Left renal pelvis (tissue), 4 donors: ENCODE measurements around the gene SPRY1. TPM values are rescaled to one million over a fixed set of nuclear protein-coding genes. Genes with fewer than 3 reads are reported as not detected.

Experiments used
- DNase-seq, 4 donors: peaks; one replicate each; pipeline ENCODE4 v3.0.0-alpha.2; 2013; ENCODE audit warnings: low read depth in 4 of 4, low spot score in 3 of 4
- polyA plus RNA-seq, 4 donors: library from polyadenylated mRNA; unstranded; fragments of 120-200 nt; gene quantifications; one replicate each; pipeline ENCODE4 v1.2.1, GENCODE V29; 2013; ENCODE audit not compliant: insufficient read length in 4 of 4

SPRY1 gene
- polyA plus RNA-seq, 4 donors = 89.9 to 118 (median 94.0) TPM

GRCh38 chr4:123406872-123407271, 10.3 kb downstream of the SPRY1 start:
- DNase-seq = no peak

- DNase-seq = no peak
Observed at GRCh38 chr4:123408471-123409084, 12.0 kb downstream of the SPRY1 start.

- DNase-seq = no peak
Observed at GRCh38 chr4:123409334-123409733, 12.7 kb downstream of the SPRY1 start.

GRCh38 chr4:123411514-123411913, 14.9 kb downstream of the SPRY1 start:
- DNase-seq = no peak

- no peak for DNase-seq
Observed at GRCh38 chr4:123412091-123412505, 15.5 kb downstream of the SPRY1 start.

- no peak for DNase-seq
Observed at GRCh38 chr4:123412700-123413512, 16.3 kb downstream of the SPRY1 start.

GRCh38 chr4:123415576-123415975, 19.0 kb downstream of the SPRY1 start:
- no peak for DNase-seq

GRCh38 chr4:123415977-123416376, 19.4 kb downstream of the SPRY1 start:
- no peak for DNase-seq

GRCh38 chr4:123417813-123418212, 21.2 kb downstream of the SPRY1 start:
- no peak for DNase-seq

GRCh38 chr4:123418351-123418931, 21.8 kb downstream of the SPRY1 start:
- no peak for DNase-seq

- DNase-seq = no peak
Observed at GRCh38 chr4:123419885-123420755, 23.5 kb downstream of the SPRY1 start.

GRCh38 chr4:123421227-123421936, 24.8 kb downstream of the SPRY1 start:
- DNase-seq = no peak

GRCh38 chr4:123421937-123422781, 25.6 kb downstream of the SPRY1 start:
- DNase-seq = no peak

- DNase-seq = no peak
Observed at GRCh38 chr4:123423819-123424218, 27.2 kb downstream of the SPRY1 start.

- DNase-seq = no peak
Observed at GRCh38 chr4:123427951-123428350, 31.4 kb downstream of the SPRY1 start.

- no peak for DNase-seq
Observed at GRCh38 chr4:123430031-123430430, 33.4 kb downstream of the SPRY1 start.

- DNase-seq = no peak
Observed at GRCh38 chr4:123430501-123430900, 33.9 kb downstream of the SPRY1 start.

GRCh38 chr4:123433573-123433972, 37.0 kb downstream of the SPRY1 start:
- DNase-seq = no peak

- no peak for DNase-seq
Observed at GRCh38 chr4:123433976-123434375, 37.4 kb downstream of the SPRY1 start.
